NCI-H1105 (cell line): Measurements from ENCODE around the gene PFKFB1.

Source experiments
- DNase-seq: peaks from one replicate; lab custom pipeline; 2025; lab: John Stamatoyannopoulos, UW

PFKFB1 gene

DNA sequence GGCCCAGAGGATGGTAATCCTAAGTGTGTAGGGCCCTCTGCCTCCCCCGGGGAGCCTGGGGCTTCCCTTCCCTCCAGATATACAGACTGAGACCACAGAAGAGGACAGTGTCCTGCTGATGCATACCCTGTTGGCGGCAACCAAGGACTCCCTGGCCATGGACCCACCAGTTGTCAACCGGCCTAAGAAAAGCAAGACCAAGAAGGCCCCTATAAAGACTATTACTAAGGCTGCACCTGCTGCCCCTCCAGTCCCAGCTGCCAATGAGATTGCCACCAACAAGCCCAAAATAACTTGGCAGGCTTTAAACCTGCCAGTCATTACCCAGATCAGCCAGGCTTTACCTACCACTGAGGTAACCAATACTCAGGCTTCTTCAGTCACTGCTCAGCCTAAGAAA is 71.4 kb downstream of the PFKFB1 start:
- DNase-seq: no peak

DNA sequence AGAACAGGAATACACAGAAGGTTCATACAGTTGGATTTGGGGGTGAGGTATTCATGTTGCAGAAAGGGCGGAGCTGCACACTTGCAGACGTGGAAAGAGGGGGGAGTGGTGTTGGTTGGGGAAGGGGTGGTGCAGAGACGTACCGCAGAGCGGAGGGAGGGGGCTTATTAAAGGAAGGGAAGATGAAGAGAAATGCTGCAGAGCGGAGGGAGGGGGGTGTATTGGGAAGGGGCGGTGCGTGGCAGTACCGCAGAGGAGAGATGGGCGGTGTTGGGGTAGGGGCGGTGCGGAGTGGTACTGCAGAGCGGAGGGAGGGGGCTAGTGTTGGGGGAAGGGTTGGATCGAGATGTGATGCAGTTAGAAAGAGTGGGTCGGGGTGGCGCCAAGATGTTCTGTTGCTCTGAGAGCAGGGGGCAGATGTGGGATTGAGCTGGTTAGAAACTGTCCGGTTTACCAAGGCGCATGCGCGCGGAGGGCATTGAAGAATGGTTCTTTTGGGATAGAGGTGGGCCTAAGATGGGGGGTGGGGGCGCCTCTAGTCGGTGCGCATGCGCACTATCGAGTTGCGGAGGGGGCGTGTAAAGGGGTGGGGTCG is 72.5 kb downstream of the PFKFB1 start:
- peak; percentile 62 for DNase-seq

DNA sequence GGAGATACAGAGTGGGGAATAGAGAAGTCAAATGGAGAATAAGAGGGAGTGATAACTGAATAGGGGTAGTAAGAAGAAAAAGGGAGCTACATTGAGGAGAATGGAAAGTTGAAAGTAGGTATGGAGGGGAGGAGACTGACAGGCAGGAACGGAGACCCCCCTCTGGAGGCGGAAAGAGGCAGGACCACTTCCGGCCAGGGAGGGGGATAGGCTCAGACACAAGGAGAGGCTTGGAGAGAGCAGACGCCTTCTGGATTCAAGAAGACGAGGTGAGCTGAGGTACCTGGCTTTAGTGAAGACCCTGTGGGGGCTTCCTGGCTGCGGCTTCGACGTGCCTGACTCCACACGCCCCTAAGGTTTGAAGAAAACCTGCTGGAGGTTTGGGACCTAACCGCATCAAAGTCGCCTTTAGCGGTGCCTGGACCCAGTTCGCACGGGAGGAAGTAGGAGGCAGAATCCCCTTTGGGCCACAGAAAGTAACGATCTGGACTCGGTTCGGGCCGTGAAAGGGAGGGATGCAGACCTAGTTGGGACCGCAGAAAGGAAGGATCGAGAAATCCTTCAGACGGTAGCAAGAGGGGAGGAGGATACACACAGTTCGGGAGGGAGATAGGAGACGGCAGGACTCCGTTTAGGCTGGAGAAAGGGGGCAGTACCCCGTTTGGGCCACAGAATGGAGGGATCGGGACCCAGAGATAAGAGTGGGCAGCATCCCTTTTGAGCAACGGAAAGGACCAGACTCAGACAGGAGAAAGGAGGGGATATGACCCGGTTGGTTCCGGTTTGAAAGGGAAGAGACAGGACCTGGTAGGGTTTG is 73.2 kb downstream of the PFKFB1 start, which contains the start of gene TRO:
Gene TRO (plus strand): TSS at position 215 of the 817 bp plus-strand sequence. CDS start 1,423 bp downstream, outside the sequence.
- DNase-seq: peak; percentile 14

DNA sequence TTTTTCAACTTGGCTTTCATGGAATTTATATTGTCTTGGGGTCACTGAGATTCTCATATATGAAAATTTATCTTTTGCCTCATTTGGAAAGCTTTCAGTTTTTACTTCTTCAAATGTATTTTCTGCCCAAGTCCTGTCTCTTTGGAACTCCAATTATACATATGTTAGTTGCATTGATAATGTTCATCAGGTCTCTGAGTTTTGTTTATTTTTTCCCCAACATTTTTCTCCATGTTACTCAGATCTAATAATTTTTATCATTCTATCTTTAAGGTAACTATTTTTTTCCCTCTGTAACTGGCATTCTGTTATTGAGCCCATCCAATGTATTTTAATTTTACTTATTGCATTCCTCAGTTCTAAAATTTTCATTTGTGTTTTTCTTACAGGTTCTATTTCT is 84.0 kb downstream of the PFKFB1 start:
- no peak for DNase-seq

DNA sequence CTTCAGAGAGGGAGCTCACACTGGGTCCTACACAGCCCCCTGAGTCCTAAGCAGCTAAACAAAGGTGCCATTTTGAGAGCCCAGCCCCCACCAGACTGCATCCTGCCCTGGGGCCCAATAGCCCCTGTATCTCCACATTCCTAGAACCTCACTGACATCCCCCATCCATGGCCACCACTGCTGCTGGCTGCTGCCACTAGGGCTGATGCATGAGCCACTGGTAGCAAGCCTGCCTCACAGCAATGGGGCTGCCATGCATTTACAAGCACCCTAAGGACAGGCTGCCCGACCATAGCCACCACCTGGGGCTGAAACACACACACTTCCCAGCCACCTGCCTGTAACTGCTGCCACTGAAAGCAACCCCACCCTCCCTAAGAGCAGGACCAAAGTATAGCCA is 99.8 kb downstream of the PFKFB1 start:
- no peak for DNase-seq

DNA sequence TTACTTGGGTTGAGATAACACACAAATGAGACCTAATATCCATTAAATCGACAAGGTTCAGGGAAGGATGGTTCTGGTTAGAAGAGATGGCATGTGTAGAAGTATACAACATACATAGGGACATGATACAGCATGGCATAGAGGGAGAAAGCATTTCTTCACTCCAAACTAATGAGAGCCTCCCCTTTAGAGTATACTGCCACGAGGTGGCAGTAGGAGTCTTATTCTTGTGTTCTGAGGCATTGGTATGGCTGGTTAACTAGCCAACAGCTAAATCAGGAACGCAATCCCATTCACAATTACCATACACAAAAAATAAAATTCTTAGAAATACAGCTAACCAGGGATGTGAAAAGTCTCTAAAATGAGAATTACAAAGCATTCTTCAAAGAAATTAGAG is 102.4 kb downstream of the PFKFB1 start:
- peak; percentile 4 for DNase-seq

DNA sequence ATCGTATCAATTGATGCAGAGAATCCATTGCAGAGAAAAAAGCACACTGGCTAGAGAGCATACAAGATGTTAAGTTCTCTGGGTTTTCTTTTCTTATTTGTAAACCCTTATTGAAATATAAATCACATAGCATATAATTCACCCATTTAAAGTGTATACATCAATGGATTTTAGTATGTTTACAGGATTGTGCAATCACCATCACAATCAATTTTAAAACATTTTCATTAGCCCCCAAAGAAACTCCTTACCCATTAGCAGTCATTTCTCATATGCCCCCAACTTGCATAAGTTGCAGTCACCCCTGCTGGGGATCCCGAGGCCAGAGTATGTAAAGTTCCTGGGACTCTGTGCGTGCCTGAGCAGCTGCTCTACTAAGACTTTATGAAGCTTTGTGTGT is 108.2 kb downstream of the PFKFB1 start:
- DNase-seq: no peak
